K562 (cell line): Measurements from ENCODE around the gene JUP.

Source experiments
- CCAR2 ChIP-seq: fragments of 200-400 bp; formaldehyde crosslinking; IDR thresholded peaks from 2 replicates; pipeline ENCODE4 v1.6.1; 2017; ENCODE audit warnings: mild to moderate bottlenecking, low read depth, low read length
- EP300 ChIP-seq: IDR thresholded peaks from 2 replicates; pipeline ENCODE4 v1.6.1; 2012; ENCODE audit warnings: low read length, improper control_type of control experiment
- GATAD2A ChIP-seq: fragments of 450-650 bp; IDR thresholded peaks from 2 replicates; pipeline ENCODE4 v1.6.1; 2017
- JUND ChIP-seq, 2 experiments: IDR thresholded peaks; 2 replicates in 1 of 2; 3 replicates in 1 of 2; pipeline ENCODE4 v1.6.1; 2011; ENCODE audit warnings: borderline replicate concordance in 2 of 2, low read depth in 2 of 2, low read length in 2 of 2, improper control_type of control experiment in 1 of 2, missing biosample characterization in 1 of 2, missing genetic modification characterization in 1 of 2, missing genetic modification reagents in 1 of 2
- KDM1A ChIP-seq, 2 experiments: fragments of 450-650 bp; IDR thresholded peaks; 2 replicates each; pipeline ENCODE4 v1.6.1; 2016; ENCODE audit warnings: mild to moderate bottlenecking in 2 of 2
- KLF13 ChIP-seq: fragments of 450-650 bp; IDR thresholded peaks from 2 replicates; pipeline ENCODE4 v1.6.1; 2016; ENCODE audit warnings: missing genetic modification characterization, low read depth, mild to moderate bottlenecking, missing compliant biosample characterization, moderate library complexity, borderline replicate concordance
- MAZ ChIP-seq, 2 experiments: fragments of 450-650 bp in 1 of 2; sonication (generic) in 1 of 2; formaldehyde crosslinking; IDR thresholded peaks in 1 of 2; conservative IDR thresholded peaks in 1 of 2; 2 replicates each; pipeline versions ENCODE4 v1.4.0 to v1.5.0; 2020; ENCODE audit warnings: mild to moderate bottlenecking in 1 of 2, missing genetic modification reagents in 1 of 2
- PURB ChIP-seq: sonication (generic); formaldehyde crosslinking; IDR thresholded peaks from 2 replicates; pipeline ENCODE4 v1.9.0; 2021; ENCODE audit warnings: low read depth, mild to moderate bottlenecking, missing genetic modification reagents
- SP1 ChIP-seq: sonication (generic); formaldehyde crosslinking; IDR thresholded peaks from 2 replicates; pipeline ENCODE4 v1.8.1; 2022; ENCODE audit warnings: mild to moderate bottlenecking, missing genetic modification reagents
- TCF7L2 ChIP-seq: fragments of 150-350 bp; IDR thresholded peaks from 2 replicates; pipeline ENCODE4 v1.6.1; 2016; ENCODE audit warnings: low read depth, mild to moderate bottlenecking, low read length, moderate library complexity
- TRIM28 ChIP-seq: fragments of 450-650 bp; IDR thresholded peaks from 2 replicates; pipeline ENCODE4 v1.6.1; 2017
- TF ChIP-seq, protein P1 (sequence below): fragments of 450-650 bp; IDR thresholded peaks from 2 replicates; pipeline ENCODE4 v1.6.1; 2018; ENCODE audit warnings: mild to moderate bottlenecking, low read depth; ENCODE audit not compliant: partially characterized antibody
- TF ChIP-seq, protein P2 (sequence below): IDR thresholded peaks from 2 replicates; pipeline ENCODE4 v1.6.1; 2012; ENCODE audit warnings: low read depth, low read length, improper control_type of control experiment, borderline replicate concordance

DNA sequence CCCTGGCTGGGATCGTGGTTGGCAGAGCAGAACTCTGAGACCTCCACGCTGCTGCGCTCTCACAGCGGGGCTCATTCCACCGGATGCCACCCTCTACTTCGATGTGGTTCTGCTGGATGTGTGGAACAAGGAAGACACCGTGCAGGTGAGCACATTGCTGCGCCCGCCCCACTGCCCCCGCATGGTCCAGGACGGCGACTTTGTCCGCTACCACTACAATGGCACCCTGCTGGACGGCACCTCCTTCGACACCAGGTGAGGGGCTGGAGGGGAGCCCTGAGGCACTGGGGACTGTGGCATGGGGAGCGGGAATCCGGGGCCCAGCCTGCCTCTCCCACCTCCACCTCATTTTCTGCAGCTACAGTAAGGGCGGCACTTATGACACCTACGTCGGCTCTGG lies 31.5 kb upstream of the JUP start:
- no peak for TF ChIP-seq EP300
- no peak for TF ChIP-seq TCF7L2
- TF ChIP-seq KDM1A (IDR thresholded peaks at IDR 0.05) = no peak
- TF ChIP-seq, protein P1, sequence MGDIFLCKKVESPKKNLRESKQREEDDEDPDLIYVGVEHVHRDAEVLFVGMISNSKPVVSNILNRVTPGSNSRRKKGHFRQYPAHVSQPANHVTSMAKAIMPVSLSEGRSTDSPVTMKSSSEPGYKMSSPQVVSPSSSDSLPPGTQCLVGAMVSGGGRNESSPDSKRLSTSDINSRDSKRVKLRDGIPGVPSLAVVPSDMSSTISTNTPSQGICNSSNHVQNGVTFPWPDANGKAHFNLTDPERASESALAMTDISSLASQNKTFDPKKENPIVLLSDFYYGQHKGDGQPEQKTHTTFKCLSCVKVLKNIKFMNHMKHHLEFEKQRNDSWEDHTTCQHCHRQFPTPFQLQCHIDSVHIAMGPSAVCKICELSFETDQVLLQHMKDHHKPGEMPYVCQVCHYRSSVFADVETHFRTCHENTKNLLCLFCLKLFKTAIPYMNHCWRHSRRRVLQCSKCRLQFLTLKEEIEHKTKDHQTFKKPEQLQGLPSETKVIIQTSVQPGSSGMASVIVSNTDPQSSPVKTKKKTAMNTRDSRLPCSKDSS = no peak
- no peak for TF ChIP-seq GATAD2A
- TF ChIP-seq CCAR2 = no peak
- TF ChIP-seq, protein P2, sequence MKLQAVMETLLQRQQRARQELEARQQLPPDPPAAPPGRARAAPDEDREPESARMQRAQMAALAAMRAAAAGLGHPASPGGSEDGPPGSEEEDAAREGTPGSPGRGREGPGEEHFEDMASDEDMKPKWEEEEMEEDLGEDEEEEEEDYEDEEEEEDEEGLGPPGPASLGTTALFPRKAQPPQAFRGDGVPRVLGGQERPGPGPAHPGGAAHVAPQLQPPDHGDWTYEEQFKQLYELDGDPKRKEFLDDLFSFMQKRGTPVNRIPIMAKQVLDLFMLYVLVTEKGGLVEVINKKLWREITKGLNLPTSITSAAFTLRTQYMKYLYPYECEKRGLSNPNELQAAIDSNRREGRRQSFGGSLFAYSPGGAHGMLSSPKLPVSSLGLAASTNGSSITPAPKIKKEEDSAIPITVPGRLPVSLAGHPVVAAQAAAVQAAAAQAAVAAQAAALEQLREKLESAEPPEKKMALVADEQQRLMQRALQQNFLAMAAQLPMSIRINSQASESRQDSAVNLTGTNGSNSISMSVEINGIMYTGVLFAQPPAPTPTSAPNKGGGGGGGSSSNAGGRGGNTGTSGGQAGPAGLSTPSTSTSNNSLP = no peak
- no peak for TF ChIP-seq JUND (IDR thresholded peaks at IDR 0.05; ENCODE audit: borderline replicate concordance, low read depth, low read length)
- no peak for TF ChIP-seq JUND (tag; IDR thresholded peaks at IDR 0.05; ENCODE audit: borderline replicate concordance, low read depth, low read length)
- TF ChIP-seq MAZ (CRISPR knock-in tag; conservative IDR thresholded peaks at IDR 0.05 in 1 of 2, IDR thresholded peaks at IDR 0.05 in 1 of 2) = no peak
- TF ChIP-seq SP1 (CRISPR knock-in tag) = no peak
- no peak for TF ChIP-seq KLF13 (tag)
- no peak for TF ChIP-seq TRIM28
- no peak for TF ChIP-seq PURB
